ENCODE results near the gene AK4.

DNA sequence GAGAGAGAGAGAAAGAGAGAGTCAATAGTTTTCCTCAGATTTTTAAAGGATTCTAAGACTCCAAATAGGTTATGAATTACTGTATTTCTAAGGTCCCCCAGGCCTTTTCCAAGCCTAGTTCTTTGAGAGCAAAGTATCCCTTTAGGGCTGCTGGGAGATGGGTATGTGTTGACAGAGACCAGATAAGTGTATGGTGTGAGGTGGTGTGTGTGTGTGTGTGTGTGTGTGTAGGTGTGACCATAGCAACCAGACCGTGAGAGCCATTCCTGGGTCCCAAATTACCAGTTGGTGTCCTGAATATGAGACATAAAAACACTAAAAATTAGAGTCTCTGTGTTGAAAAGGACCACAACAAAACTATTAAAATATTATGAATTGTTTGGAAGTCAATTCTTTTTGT is 119.7 kb downstream of the AK4 start:
- TF ChIP-seq POLR2A (IDR thresholded peaks at IDR 0.05; ENCODE audit: low read length) (no peak), GATA1 (IDR thresholded peaks at IDR 0.05; ENCODE audit: low read depth, low read length) (no peak)
